ENCODE data around the gene ARL4A.
"Not testable (repeated sequence)": the region's sequence is repeated elsewhere in the genome, so short reads cannot be mapped to it uniquely, and the experiment has no call there.

ARL4A gene

GRCh38 chr7:12686891-12687717 is at the start of gene ARL4A:
TSS of gene ARL4A (plus strand) at chr7:12687633. CDS start at chr7:12688255, 622 bp downstream.
- peak; percentile 93 for DNase-seq

DNA sequence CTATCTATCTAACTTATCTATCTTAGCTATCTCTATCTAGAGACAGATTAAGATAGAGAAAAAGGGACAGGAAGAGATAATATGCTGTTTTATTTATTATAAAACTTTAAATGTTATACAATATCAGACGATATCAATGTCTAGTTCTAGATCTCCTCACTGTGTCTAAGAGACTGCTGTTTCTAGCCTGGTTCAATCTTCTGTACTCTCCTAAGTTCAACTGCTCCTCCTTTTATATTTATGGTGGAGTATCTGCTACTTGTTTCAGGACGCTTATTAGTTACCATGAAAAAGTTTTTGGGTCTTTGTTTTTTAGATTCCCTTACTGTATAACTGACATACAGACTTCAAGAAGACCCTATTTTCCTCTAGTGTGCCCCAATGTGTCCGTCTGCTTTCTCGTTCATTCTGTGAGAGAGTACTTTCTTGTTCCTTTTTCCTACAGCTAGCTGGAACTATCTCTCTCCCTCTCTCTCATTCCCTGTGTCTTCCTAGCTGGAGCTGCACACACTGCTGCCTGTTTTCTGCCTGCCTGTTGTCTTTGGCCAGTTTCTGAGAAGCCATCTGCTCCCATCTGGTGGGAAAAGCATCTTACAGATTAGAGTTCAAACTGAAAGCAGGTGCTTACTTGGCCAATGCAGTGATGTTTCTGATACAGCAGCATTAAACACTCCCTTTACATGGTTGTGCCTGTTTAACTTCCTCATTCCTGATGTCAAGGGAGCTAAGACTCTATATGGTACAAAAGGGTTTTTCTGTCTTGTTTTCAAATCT is 49.4 kb upstream of the ARL4A start:
- DNase-seq = no peak

GRCh38 chr7:12638851-12639456 is 48.5 kb upstream of the ARL4A start:
- DNase-seq = no peak

DNA sequence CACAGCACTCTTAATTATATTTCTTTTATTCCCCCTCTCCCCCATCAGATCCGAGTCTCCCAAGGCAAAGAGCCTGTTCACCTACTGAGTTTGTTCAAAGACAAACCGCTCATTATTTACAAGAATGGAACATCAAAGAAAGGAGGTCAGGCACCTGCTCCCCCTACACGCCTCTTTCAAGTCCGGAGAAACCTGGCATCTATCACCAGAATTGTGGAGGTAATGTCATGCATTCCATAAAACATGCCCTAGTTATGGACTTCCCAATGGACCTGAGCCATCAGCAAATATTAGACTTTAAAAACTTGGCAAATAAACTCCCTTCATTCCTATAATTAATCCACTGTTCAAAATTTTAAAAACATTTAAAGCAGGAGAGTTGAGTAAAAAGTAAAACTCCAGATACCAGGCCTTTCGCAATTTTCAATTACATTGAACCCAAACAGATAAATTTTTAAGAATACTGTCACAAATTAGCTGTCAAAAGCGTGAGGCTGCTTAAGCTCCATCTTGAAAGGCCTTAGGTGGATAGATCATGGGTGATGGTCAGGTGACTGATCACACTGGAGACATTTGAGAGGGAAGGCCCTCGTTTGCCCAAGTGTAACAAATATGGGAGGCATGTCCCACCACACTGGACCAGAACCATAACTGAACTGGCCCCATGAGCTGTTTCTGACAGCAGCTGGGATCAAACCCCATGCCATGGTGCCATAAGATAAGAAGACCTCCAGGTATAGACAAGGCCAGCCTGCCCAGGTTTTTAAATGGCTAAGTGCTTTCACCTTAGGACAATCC is 46.9 kb upstream of the ARL4A start:
- no peak for DNase-seq

- DNase-seq = no peak
Observed at GRCh38 chr7:12641196-12641595, 46.2 kb upstream of the ARL4A start.

DNA sequence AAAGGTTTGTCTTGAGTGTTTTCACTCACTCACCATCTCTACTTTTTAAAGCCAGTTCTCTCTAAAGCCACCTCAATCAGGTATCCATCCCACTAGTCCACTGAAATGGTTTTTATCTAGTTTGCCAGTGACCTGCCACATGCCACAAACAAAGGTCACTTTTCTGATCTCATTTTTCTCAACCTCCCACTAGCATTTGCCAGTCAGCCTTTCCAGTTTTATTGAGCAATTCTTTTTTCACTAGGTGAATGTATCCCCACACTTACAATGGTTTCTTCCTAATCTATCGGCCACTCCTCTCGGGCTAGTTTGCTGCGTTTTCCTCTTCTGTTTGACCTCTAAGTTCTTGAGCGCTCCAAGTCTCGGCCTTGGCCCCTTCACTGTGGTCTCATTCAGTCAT is 44.9 kb upstream of the ARL4A start:
- no peak for DNase-seq

DNA sequence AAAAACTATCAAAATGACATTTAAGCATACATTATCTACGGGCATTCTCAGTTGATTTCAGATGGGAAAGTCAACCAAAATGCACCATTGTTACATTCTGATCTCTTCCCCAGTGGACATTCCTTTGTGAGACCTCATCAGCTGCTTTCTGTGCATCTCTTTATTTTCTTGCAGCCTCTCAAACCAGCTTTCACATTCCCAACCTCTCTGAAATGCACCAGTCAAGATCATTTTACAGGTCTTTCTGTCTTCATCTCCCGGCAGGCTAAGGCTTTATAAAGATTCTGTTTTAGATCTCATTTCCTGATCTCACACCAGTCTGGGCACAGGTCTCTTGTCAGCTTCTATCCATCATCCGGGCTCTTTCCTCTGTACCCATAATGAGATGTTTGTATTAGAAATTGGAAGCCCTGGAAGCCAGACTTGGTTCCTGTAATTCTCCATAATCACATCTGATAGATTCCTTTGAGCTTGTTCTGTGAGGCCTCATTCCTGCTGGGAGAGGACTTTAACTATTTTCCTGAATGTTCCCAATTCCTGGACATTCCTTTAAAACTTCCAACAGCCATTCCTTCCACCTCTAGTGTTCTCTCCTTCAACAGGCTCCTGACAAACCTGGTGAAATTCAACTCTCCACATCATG is 44.3 kb upstream of the ARL4A start:
- no peak for DNase-seq

DNA sequence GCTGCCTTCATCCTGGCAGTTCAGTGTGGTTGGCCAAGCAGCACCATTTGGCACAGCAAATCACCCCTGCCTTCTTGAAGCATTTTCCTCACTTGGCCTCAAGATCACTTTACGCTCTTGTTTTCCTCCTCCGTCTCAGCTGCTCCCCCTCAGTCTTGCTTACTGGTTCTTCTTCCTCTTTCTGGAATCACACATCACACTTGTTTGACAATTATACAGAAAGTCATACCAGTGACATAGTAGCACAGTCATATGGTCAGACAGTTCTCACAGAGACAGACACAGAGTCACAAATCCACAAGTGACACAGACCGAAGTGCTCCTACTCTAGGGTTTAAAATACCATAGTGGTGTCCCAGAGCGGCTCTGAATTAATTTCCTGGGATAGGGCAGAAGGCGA is 43.8 kb upstream of the ARL4A start:
- no peak for DNase-seq

DNA sequence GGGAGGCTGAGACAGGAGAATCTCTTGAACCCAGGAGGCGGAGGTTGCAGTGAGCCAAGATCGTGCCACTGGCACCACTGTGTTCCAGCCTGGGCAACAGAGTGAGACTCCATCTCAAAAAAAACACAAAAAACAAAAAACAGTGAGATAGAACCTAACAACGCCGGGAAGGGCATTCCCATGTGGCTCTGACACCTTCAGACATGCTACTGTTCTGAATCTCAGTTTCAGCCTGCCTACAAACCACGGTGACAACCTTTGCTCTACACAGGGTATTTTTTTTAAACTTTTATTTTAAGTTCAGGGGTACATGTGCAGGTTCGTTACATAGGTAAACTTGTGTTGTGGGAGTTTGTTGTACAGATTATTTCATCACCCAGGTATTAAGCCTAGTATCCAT is 42.2 kb upstream of the ARL4A start:
- not testable (repeated sequence) for DNase-seq

DNA sequence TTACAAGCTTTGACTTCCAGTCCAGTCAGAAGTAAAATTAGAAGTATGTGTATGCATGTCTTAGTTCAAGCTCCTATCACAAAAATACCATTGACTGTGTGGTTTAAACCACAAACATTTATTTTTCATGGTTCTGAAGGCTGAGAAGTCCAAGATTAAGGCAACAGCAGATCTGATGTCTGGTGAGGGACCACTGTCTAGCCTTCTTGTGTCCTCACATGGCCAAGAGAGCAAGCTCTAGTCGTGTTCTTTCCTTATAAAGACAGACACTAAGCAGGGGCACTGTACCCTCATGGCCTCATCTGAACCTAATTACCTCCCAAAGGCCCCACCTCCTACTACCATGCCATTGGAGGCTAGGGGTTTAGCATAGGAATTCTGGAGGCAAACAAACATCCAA is 41.3 kb upstream of the ARL4A start:
- DNase-seq = no peak

GRCh38 chr7:12647364-12648219 is 39.8 kb upstream of the ARL4A start:
- no peak for DNase-seq

GRCh38 chr7:12648704-12649261 is 38.6 kb upstream of the ARL4A start:
- no peak for DNase-seq

DNA sequence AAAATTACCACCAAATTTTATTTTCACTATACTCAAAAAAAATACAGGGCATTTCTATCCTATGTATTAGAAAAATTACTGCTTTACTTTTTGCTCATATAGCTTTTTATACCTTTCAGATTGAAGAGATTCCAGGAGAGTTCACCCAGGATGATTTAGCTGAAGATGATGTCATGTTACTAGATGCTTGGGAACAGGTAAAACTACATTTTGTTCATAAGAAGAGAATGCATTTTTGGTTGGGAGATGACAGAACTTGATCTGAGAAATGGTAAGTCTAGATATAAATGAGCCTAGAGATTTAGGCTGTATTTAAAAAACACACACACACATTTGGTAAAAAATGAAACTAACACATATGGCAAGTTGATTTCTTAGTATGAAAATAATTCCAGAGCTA is 38.1 kb upstream of the ARL4A start:
- DNase-seq = no peak

DNA sequence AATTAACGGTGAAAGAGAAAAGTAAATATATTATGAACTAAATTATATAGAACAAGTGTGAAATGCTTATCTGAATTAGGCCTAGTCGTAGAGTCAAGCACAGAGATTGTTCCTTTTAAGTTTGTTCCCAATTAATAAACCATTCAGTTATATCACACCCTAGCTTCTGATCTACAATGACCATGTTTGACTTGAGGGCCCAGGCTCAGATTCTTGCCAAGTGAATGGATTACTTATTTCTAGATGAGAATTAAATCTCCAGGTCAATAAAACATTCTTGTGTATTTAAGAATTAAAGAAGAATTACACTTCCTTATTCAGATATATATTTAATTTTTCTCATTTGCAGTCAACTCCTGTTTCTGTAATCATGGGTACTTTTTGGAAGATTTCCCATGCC is 37.4 kb upstream of the ARL4A start:
- no peak for DNase-seq

DNA sequence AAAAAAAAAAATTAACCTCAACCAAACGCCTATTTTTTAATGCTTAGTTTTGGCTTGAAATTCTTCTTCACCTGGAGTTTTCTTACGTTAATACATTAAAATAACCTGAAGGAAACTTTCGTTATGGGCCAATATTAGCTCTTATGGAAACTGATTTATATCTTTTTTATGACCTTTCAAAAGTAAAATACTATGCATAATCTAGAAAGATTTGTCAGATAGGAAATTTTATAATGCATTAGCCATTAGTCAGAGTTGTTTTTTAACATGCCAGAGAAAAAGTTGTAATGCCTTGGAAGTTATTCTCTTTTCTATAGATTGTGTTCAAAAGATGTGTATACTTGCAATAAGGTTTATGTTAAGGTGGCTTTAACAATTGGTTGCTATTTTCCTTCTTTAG is 34.3 kb upstream of the ARL4A start:
- no peak for DNase-seq

GRCh38 chr7:12653518-12653917 is 33.9 kb upstream of the ARL4A start:
- no peak for DNase-seq

GRCh38 chr7:12655161-12655560 is 32.3 kb upstream of the ARL4A start:
- DNase-seq = no peak

- DNase-seq = not testable (repeated sequence)
Observed at GRCh38 chr7:12660423-12660822, 27.0 kb upstream of the ARL4A start.

DNA sequence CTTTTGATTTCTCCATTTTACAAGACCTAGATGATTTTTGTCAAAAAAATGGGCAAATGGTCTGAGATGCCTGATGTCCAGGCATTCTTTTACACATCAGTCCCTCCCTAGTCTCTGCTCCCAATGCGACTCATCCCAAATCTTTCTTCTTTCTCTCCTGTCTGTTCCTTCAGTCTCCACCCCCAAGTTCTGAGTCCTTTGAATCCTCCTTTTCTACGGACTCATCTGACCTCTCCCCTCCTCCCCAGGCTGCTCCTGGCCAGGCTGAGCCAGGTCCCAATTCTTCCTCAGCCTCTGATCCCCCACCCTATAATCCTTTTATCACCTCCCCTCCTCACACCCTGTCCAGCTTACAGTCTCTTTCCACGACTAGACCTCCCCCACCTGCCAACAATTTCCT is 26.4 kb upstream of the ARL4A start:
- DNase-seq = not testable (repeated sequence)

GRCh38 chr7:12661581-12661980 is 25.9 kb upstream of the ARL4A start:
- no peak for DNase-seq
